IMR-90 (cell line): ENCODE measurements around the gene UBE2B.

Source experiments
- CEBPB ChIP-seq: IDR thresholded peaks from 2 replicates; pipeline ENCODE4 v1.6.1; 2012; ENCODE audit warnings: low read depth, low read length, improper control_type of control experiment
- CTCF ChIP-seq: conservative IDR thresholded peaks from 2 replicates; pipeline ENCODE4 v1.5.1; 2012; ENCODE audit warnings: mild to moderate bottlenecking, low read depth, low read length, improper control_type of control experiment
- FOS ChIP-seq: fragments of 150-350 bp; IDR thresholded peaks from 2 replicates; pipeline ENCODE4 v1.6.1; 2016; ENCODE audit warnings: low read depth, low read length
- MAFK ChIP-seq: IDR thresholded peaks from 2 replicates; pipeline ENCODE4 v1.6.1; 2012; ENCODE audit warnings: low read depth, low read length, improper control_type of control experiment
- POLR2A ChIP-seq: IDR thresholded peaks from 2 replicates; pipeline ENCODE4 v1.6.1; 2012; ENCODE audit warnings: mild to moderate bottlenecking, low read depth, low read length
- RAD21 ChIP-seq: IDR thresholded peaks from 2 replicates; pipeline ENCODE4 v1.6.1; 2012; ENCODE audit warnings: low read length, improper control_type of control experiment
- SMC3 ChIP-seq: fragments of 150-350 bp; IDR thresholded peaks from 2 replicates; pipeline ENCODE4 v1.6.1; 2016; ENCODE audit warnings: low read depth, mild to moderate bottlenecking, antibody characterized with exemption, low read length, moderate library complexity
- TF ChIP-seq, protein P1 (sequence below): fragments of 150-350 bp; IDR thresholded peaks from 2 replicates; pipeline ENCODE4 v1.6.1; 2017; ENCODE audit warnings: mild to moderate bottlenecking, antibody characterized with exemption, low read length, low read depth

GRCh38 chr5:134426361-134426760, 55.0 kb downstream of the UBE2B start:
- TF ChIP-seq CTCF (no peak), CEBPB (no peak), SMC3 (no peak), RAD21 (no peak), FOS (no peak), MAFK (no peak), POLR2A (no peak)
- TF ChIP-seq, protein P1, sequence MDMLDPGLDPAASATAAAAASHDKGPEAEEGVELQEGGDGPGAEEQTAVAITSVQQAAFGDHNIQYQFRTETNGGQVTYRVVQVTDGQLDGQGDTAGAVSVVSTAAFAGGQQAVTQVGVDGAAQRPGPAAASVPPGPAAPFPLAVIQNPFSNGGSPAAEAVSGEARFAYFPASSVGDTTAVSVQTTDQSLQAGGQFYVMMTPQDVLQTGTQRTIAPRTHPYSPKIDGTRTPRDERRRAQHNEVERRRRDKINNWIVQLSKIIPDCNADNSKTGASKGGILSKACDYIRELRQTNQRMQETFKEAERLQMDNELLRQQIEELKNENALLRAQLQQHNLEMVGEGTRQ, result no peak
